Left lung (tissue), 10 donors: Measurements from ENCODE around the gene DEGS2. TPM values are rescaled to one million over a fixed set of nuclear protein-coding genes. Genes with fewer than 3 reads are reported as not detected.

Experiments used
- ATAC-seq: fragments of 200-7000 bp; cut with Tn5 transposase; one replicate; pipeline ENCODE4 v1.9.1; 2020; ENCODE audit warnings: moderate library complexity
- DNase-seq, 4 donors: peaks; one replicate each; pipeline ENCODE4 v3.0.0-alpha.2; 2013 to 2020
- H3K27ac ChIP-seq, 2 donors: fragments of 200-600 bp; sonication (generic) in 1 of 2; one replicate each; pipeline versions ENCODE4 v1.5.0 to v1.8.0; 2020 to 2021
- H3K27me3 ChIP-seq, 2 donors: fragments of 200-600 bp; sonication (generic) in 1 of 2; one replicate each; pipeline versions ENCODE4 v1.5.0 to v1.8.0; 2020 to 2021
- H3K36me3 ChIP-seq, 2 donors: fragments of 200-600 bp; sonication (generic) in 1 of 2; one replicate each; pipeline versions ENCODE4 v1.5.0 to v1.8.0; 2020 to 2021
- H3K4me1 ChIP-seq, 2 donors: fragments of 200-600 bp; one replicate each; pipeline ENCODE4 v1.8.0; 2021
- H3K4me3 ChIP-seq, 2 donors: fragments of 200-600 bp; sonication (generic) in 1 of 2; one replicate each; pipeline versions ENCODE4 v1.5.0 to v1.8.0; 2020 to 2021; ENCODE audit warnings: mild to moderate bottlenecking in 1 of 2
- H3K9me3 ChIP-seq, 2 donors: fragments of 200-600 bp; sonication (generic) in 1 of 2; one replicate each; pipeline versions ENCODE4 v1.5.0 to v1.8.0; 2020 to 2021
- intact Hi-C, 2 donors: fragments of 100-400 bp; cut with DNase I; formaldehyde crosslinking; loops; one replicate each; pipeline versions ENCODE4 v1.11.2 to v1.14.2; 2022
- polyA plus RNA-seq, 6 donors: library from polyadenylated mRNA; unstranded; fragments of 120-200 nt; gene quantifications; one replicate each; pipeline ENCODE4 v1.2.1, GENCODE V29; 2013; ENCODE audit not compliant: insufficient read length in 6 of 6
- total RNA-seq, 2 donors: library from RNA; stranded (reverse); fragmentation: NEBNext Ultra II Directional; extraction: Animal tissue kit (Norgen Biotek cat#: 25700); gene quantifications; one replicate each; pipeline ENCODE4 v1.2.1, GENCODE V29; 2021
- TF ChIP-seq, protein P1 (sequence below), 2 donors: fragments of 200-600 bp; sonication (generic) in 1 of 2; IDR thresholded peaks; one replicate each; pipeline versions ENCODE4 v1.5.0 to v1.8.0; 2021; ENCODE audit warnings: antibody characterized with exemption in 2 of 2
- donor health status: DM: no; HTN: yes; CAD: no.
- donor health status: DM: no; HTN: no; CAD: no.

The DEGS2 gene
- total and polyA plus RNA-seq, 8 donors = 2.0 to 8.3 (median 5.6) TPM

DNA sequence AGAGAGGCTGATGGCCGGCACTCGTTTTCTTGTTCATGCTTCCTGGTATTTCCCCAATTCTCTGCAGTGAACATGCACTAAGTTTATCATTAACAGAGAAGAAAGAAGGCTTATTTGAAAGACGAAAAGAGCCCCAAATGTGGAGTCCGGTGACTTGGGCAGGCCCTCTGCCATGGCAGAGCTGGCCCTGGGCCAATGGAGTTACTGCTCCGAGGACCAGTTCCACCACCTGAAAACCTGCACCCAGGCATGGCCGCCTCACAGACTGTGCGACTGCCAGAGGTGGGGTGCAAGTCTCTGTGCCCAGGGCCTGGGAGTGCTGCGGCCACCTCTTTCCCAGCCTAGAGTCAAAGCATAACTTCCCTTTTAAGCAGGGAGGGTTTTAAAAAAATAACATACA, 24.9 kb downstream of the DEGS2 start:
- Histone ChIP-seq H3K27me3 (no peaks in the 10 kb centered on the region), H3K4me3 (no peak overlapping the region), H3K27ac (no peak overlapping the region), H3K9me3 (no peaks in the 10 kb centered on the region), H3K4me1 (peaks cover 0 to 4% of the 10 kb centered on the region in 2 donors), H3K36me3 (peaks cover 0 to 80% of the 10 kb centered on the region in 2 donors)
- TF ChIP-seq, protein P1, sequence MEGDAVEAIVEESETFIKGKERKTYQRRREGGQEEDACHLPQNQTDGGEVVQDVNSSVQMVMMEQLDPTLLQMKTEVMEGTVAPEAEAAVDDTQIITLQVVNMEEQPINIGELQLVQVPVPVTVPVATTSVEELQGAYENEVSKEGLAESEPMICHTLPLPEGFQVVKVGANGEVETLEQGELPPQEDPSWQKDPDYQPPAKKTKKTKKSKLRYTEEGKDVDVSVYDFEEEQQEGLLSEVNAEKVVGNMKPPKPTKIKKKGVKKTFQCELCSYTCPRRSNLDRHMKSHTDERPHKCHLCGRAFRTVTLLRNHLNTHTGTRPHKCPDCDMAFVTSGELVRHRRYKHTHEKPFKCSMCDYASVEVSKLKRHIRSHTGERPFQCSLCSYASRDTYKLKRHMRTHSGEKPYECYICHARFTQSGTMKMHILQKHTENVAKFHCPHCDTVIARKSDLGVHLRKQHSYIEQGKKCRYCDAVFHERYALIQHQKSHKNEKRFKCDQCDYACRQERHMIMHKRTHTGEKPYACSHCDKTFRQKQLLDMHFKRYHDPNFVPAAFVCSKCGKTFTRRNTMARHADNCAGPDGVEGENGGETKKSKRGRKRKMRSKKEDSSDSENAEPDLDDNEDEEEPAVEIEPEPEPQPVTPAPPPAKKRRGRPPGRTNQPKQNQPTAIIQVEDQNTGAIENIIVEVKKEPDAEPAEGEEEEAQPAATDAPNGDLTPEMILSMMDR (IDR thresholded peaks at IDR 0.05) = no peak
- intact Hi-C loops = no loop called here
- ATAC-seq = no peak
- peak in 1 of 4 donors; percentile 64 for DNase-seq

DNA sequence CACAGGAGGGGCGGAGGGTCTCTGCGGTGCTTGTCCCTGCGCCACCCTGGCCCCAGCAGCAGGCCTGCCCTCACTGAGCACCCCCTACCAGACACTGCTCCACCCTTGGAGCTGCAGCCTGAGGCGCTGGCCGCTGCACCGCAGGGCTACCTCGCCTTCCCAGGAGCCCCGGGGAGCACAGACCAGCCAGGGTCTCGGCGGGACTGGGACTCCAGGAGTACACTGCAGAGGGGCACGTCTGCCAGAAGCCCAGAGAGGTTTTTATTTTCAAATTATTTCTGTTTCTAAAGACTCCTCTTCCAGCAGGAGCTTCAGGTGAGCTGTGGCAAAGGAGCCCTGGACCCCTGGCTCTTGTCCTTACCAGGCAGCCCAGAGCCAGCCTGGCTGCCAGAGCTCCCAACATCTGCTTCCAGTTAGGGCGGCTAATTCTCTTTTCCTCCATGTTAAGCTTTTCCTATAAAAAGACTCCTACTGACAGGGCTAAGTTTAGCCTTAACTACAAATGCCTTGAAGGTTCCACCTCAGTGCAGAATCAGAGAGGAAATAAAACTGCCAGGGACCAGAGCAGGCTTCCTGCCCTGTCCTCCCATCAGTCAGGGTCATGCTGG, 26.4 kb downstream of the DEGS2 start:
- Histone ChIP-seq H3K9me3 (no peaks in the 10 kb centered on the region), H3K36me3 (peaks cover 0 to 90% of the 10 kb centered on the region in 2 donors), H3K4me1 (peaks cover 0 to 4% of the 10 kb centered on the region in 2 donors), H3K27ac (no peak overlapping the region), H3K27me3 (no peaks in the 10 kb centered on the region), H3K4me3 (no peak overlapping the region)
- intact Hi-C loops = no loop called here
- TF ChIP-seq, protein P1 (IDR thresholded peaks at IDR 0.05) = no peak
- ATAC-seq (no peak), DNase-seq (no peak)

DNA sequence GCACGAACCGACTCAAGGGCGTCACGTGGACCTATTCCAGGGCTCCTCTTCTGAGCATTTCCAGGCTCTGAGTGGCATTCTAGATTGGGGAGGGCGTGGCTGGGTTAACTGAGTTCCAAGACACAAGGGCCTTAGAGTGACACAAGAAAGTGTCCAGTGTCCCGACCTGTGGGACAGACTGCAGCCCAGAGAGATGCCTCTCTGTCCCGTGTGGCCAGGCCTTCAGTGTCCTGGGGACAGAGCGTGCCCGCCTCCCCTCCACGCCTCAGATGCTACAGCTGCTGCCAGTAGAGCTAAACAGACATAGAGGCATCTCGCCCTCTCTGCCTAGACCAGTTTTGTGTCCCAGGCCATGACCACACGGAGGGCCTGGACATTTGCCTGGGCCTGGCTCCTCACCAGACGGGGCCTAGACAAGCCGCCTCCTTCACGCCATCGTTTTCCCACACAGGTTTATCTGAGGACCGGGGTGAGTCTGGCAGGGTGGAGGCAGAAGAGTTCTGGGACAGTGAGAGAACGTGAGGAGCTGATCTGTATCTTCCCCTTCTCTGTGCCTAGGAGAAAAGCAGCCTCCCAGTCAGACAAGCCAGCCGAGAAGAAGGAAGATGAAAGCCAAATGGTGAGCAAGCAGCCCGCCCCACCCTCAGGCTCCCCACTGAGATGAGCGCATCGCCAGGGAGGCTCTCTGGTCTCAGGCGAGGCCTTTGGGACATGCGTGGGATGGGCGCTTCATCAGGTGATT, 27.1 kb downstream of the DEGS2 start:
- Histone ChIP-seq H3K27ac (no peak overlapping the region), H3K9me3 (no peaks in the 10 kb centered on the region), H3K4me1 (peaks cover 0 to 4% of the 10 kb centered on the region in 2 donors), H3K27me3 (no peaks in the 10 kb centered on the region), H3K4me3 (no peak overlapping the region), H3K36me3 (peaks cover 0 to 88% of the 10 kb centered on the region in 2 donors)
- intact Hi-C loops = no loop called here
- TF ChIP-seq, protein P1 (IDR thresholded peaks at IDR 0.05) = no peak
- ATAC-seq = peak; percentile 65
- peak in 1 of 4 donors; percentile 57 for DNase-seq

DNA sequence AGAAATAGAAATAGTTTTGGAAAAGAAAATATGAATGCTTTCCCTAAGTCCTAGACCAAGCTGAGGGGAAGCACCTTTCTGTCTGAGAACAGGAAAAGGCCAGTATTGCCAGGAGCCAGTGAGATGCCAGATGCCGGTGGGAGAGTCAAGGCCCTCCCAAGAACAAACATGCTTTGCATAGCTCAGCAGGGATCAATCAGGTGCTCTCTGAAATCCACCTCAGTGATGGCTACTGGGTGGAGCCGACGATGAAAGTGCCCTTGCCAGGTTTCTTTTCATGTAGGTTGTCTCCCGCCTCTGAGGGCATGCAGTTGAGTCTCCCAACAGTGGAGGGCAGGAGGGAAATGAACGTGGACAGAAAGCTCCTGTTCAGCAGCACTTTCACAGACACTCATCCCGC, 28.3 kb downstream of the DEGS2 start:
- Histone ChIP-seq H3K27me3 (no peaks in the 10 kb centered on the region), H3K4me3 (no peak overlapping the region), H3K4me1 (peaks cover 0 to 4% of the 10 kb centered on the region in 2 donors), H3K36me3 (peaks cover 0 to 84% of the 10 kb centered on the region in 2 donors), H3K9me3 (no peaks in the 10 kb centered on the region), H3K27ac (no peak overlapping the region)
- DNase-seq (no peak), ATAC-seq (peak; percentile 68)
- TF ChIP-seq, protein P1 (IDR thresholded peaks at IDR 0.05) = no peak
- intact Hi-C loops = no loop called here

DNA sequence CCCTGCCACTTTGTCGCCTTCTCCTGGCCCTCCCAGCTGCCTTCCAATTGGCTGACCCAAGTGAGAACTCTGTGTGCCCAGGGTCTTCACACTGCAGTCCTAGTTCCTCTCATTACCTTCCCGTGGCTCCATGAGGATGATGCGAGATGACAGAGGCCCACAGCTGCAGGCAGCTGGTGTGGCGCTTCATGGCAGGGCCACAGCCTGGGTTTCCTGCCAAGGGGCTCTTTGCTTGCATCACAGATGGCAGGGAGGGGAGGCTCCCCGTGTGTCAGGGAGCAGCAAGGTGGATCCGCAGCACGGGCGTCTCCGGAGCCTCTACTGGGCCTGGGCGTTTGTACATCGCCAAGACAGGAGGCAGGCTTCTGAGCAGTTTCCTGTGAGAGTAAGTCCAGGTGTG, 28.9 kb downstream of the DEGS2 start:
- TF ChIP-seq, protein P1 (IDR thresholded peaks at IDR 0.05) = no peak
- DNase-seq = no peak
- no peak overlapping the region for H3K27ac ChIP-seq
- peaks cover 0 to 4% of the 10 kb centered on the region in 2 donors for H3K4me1 ChIP-seq
- intact Hi-C loops = no loop called here
- H3K9me3 ChIP-seq = no peaks in the 10 kb centered on the region
- peaks cover 0 to 82% of the 10 kb centered on the region in 2 donors for H3K36me3 ChIP-seq
- no peak overlapping the region for H3K4me3 ChIP-seq
- H3K27me3 ChIP-seq = no peaks in the 10 kb centered on the region
- no peak for ATAC-seq
